Measurements from ENCODE around the gene B3GNT2. TPM values are rescaled to one million over a fixed set of nuclear protein-coding genes. Genes with fewer than 3 reads are reported as not detected.

B3GNT2 gene
- total RNA-seq, 1 donor from 2014 or later, result 23.8 TPM

- DNase-seq (ENCODE audit: low read depth) (no peak), FAIRE-seq (no peak)
- no peaks in the 10 kb centered on the region for H3K36me3 Mint-ChIP-seq (ENCODE audit: low read depth, unreplicated experiment)
- H3K79me2 ChIP-seq (ENCODE audit: insufficient read depth, low read length), result peaks cover 74% of the 10 kb centered on the region
- H4K20me1 ChIP-seq (ENCODE audit: insufficient read depth, low read length), result peaks cover 66% of the 10 kb centered on the region
- H3K9me3 Mint-ChIP-seq (ENCODE audit: unreplicated experiment), result no peaks in the 10 kb centered on the region
- H3K36me3 ChIP-seq (ENCODE audit: insufficient read depth, low read length), result no peaks in the 10 kb centered on the region
- peaks cover 21% of the 10 kb centered on the region for H3K4me1 Mint-ChIP-seq (ENCODE audit: low read depth, unreplicated experiment)
- no peak overlapping the region for H2AFZ ChIP-seq (ENCODE audit: low read depth, low read length)
- no peaks in the 10 kb centered on the region for H3K27me3 Mint-ChIP-seq (ENCODE audit: low read depth, unreplicated experiment)
- H3K4me2 ChIP-seq (ENCODE audit: low read length), result no peak overlapping the region
- H3K27me3 ChIP-seq (ENCODE audit: insufficient read depth, low read length), result no peaks in the 10 kb centered on the region
- H3K9ac ChIP-seq (ENCODE audit: low read length), result no peak overlapping the region
- H3K4me3 Mint-ChIP-seq (ENCODE audit: unreplicated experiment), result peak overlapping the region; percentile 0
- peaks cover 5% of the 10 kb centered on the region for H3K4me1 ChIP-seq (ENCODE audit: insufficient read depth, low read length)
- no peak overlapping the region for H3K27ac ChIP-seq (ENCODE audit: low read depth, low read length)
- H3K27ac Mint-ChIP-seq (ENCODE audit: unreplicated experiment), result no peak overlapping the region
- H3K4me3 ChIP-seq (ENCODE audit: insufficient read depth, low read depth, low read length), result no peak overlapping the region
- H3K9me3 ChIP-seq (ENCODE audit: insufficient read depth, low read depth, low read length), result no peaks in the 10 kb centered on the region
- no peak for TF ChIP-seq EZH2 (IDR thresholded peaks at IDR 0.05; ENCODE audit: insufficient read depth, low read length)
- TF ChIP-seq, protein P1, sequence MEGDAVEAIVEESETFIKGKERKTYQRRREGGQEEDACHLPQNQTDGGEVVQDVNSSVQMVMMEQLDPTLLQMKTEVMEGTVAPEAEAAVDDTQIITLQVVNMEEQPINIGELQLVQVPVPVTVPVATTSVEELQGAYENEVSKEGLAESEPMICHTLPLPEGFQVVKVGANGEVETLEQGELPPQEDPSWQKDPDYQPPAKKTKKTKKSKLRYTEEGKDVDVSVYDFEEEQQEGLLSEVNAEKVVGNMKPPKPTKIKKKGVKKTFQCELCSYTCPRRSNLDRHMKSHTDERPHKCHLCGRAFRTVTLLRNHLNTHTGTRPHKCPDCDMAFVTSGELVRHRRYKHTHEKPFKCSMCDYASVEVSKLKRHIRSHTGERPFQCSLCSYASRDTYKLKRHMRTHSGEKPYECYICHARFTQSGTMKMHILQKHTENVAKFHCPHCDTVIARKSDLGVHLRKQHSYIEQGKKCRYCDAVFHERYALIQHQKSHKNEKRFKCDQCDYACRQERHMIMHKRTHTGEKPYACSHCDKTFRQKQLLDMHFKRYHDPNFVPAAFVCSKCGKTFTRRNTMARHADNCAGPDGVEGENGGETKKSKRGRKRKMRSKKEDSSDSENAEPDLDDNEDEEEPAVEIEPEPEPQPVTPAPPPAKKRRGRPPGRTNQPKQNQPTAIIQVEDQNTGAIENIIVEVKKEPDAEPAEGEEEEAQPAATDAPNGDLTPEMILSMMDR (IDR thresholded peaks at IDR 0.05; ENCODE audit: insufficient read depth, low read depth, low read length), result no peak
Observed at GRCh38 chr2:62199392-62200125, 3.6 kb downstream of the B3GNT2 start.

GRCh38 chr2:62200291-62200841 is 4.5 kb downstream of the B3GNT2 start:
- Histone ChIP-seq H2AFZ (ENCODE audit: low read depth, low read length) (no peak overlapping the region), H4K20me1 (ENCODE audit: insufficient read depth, low read length) (peaks cover 72% of the 10 kb centered on the region), H3K4me1 (ENCODE audit: insufficient read depth, low read length) (peaks cover 3% of the 10 kb centered on the region), H3K79me2 (ENCODE audit: insufficient read depth, low read length) (peaks cover 80% of the 10 kb centered on the region), H3K9me3 (ENCODE audit: insufficient read depth, low read depth, low read length) (no peaks in the 10 kb centered on the region), H3K36me3 (ENCODE audit: insufficient read depth, low read length) (no peaks in the 10 kb centered on the region), H3K9ac (ENCODE audit: low read length) (no peak overlapping the region), H3K4me2 (ENCODE audit: low read length) (no peak overlapping the region), H3K27me3 (ENCODE audit: insufficient read depth, low read length) (no peaks in the 10 kb centered on the region), H3K27ac (ENCODE audit: low read depth, low read length) (no peak overlapping the region), H3K4me3 (ENCODE audit: insufficient read depth, low read depth, low read length) (no peak overlapping the region)
- H3K27ac Mint-ChIP-seq (ENCODE audit: unreplicated experiment), result no peak overlapping the region
- DNase-seq (ENCODE audit: low read depth) (no peak), FAIRE-seq (no peak)
- peaks cover 21% of the 10 kb centered on the region for H3K4me1 Mint-ChIP-seq (ENCODE audit: low read depth, unreplicated experiment)
- H3K27me3 Mint-ChIP-seq (ENCODE audit: low read depth, unreplicated experiment), result no peaks in the 10 kb centered on the region
- H3K36me3 Mint-ChIP-seq (ENCODE audit: low read depth, unreplicated experiment), result no peaks in the 10 kb centered on the region
- no peaks in the 10 kb centered on the region for H3K9me3 Mint-ChIP-seq (ENCODE audit: unreplicated experiment)
- no peak for TF ChIP-seq EZH2 (IDR thresholded peaks at IDR 0.05; ENCODE audit: insufficient read depth, low read length)
- TF ChIP-seq, protein P1 (IDR thresholded peaks at IDR 0.05; ENCODE audit: insufficient read depth, low read depth, low read length), result no peak
- no peak overlapping the region for H3K4me3 Mint-ChIP-seq (ENCODE audit: unreplicated experiment)

DNA sequence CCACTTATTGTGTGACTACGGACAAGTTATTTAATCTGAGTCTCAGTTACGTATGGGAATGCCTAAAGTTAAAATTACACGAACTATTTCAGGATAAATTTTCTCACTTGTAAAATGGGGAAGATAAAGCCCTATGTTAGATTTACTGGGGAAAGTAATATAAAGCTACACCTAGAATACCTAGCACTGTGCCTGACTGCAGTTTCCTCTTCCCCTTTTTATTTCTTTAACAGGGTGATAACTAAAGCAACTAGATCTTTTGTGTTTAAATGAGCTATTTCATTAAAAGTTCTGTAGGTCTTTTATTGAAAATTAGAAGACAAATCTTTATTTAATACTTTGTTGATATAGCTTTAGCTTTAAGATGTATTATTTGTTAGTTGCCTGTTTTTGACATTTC is 5.0 kb downstream of the B3GNT2 start:
- Mint-ChIP-seq H3K4me1 (ENCODE audit: low read depth, unreplicated experiment) (peaks cover 21% of the 10 kb centered on the region), H3K36me3 (ENCODE audit: low read depth, unreplicated experiment) (no peaks in the 10 kb centered on the region)

More for the DNA sequence above, 5.0 kb downstream of the B3GNT2 start:
- H3K9ac ChIP-seq (ENCODE audit: low read length), result no peak overlapping the region
- no peak overlapping the region for H3K27ac ChIP-seq (ENCODE audit: low read depth, low read length)
- peaks cover 77% of the 10 kb centered on the region for H4K20me1 ChIP-seq (ENCODE audit: insufficient read depth, low read length)
- no peaks in the 10 kb centered on the region for H3K36me3 ChIP-seq (ENCODE audit: insufficient read depth, low read length)
- no peaks in the 10 kb centered on the region for H3K4me1 ChIP-seq (ENCODE audit: insufficient read depth, low read length)
- no peaks in the 10 kb centered on the region for H3K27me3 ChIP-seq (ENCODE audit: insufficient read depth, low read length)
- H3K27ac Mint-ChIP-seq (ENCODE audit: unreplicated experiment), result no peak overlapping the region
- no peak for FAIRE-seq
- DNase-seq (ENCODE audit: low read depth), result no peak
- H3K27me3 Mint-ChIP-seq (ENCODE audit: low read depth, unreplicated experiment), result no peaks in the 10 kb centered on the region
- no peak overlapping the region for H3K4me2 ChIP-seq (ENCODE audit: low read length)
- no peak overlapping the region for H2AFZ ChIP-seq (ENCODE audit: low read depth, low read length)
- H3K9me3 Mint-ChIP-seq (ENCODE audit: unreplicated experiment), result no peaks in the 10 kb centered on the region
- TF ChIP-seq EZH2 (IDR thresholded peaks at IDR 0.05; ENCODE audit: insufficient read depth, low read length), result no peak
- TF ChIP-seq, protein P1 (IDR thresholded peaks at IDR 0.05; ENCODE audit: insufficient read depth, low read depth, low read length), result no peak
- H3K4me3 ChIP-seq (ENCODE audit: insufficient read depth, low read depth, low read length), result no peak overlapping the region
- H3K79me2 ChIP-seq (ENCODE audit: insufficient read depth, low read length), result peaks cover 85% of the 10 kb centered on the region
- H3K4me3 Mint-ChIP-seq (ENCODE audit: unreplicated experiment), result no peak overlapping the region
- H3K9me3 ChIP-seq (ENCODE audit: insufficient read depth, low read depth, low read length), result no peaks in the 10 kb centered on the region
